Measurements from ENCODE around the gene EDDM3A. TPM values are rescaled to one million over a fixed set of nuclear protein-coding genes. Genes with fewer than 3 reads are reported as not detected.

The EDDM3A gene
- polyA plus RNA-seq, 2 of the 4 experiments (the other 2 are of a cell fraction) = not detected

GRCh38 chr14:20698018-20698329 lies 47.7 kb upstream of the EDDM3A start (continued):
- TF ChIP-seq, protein P1, sequence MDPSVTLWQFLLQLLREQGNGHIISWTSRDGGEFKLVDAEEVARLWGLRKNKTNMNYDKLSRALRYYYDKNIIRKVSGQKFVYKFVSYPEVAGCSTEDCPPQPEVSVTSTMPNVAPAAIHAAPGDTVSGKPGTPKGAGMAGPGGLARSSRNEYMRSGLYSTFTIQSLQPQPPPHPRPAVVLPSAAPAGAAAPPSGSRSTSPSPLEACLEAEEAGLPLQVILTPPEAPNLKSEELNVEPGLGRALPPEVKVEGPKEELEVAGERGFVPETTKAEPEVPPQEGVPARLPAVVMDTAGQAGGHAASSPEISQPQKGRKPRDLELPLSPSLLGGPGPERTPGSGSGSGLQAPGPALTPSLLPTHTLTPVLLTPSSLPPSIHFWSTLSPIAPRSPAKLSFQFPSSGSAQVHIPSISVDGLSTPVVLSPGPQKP (IDR thresholded peaks at IDR 0.05; ENCODE audit: low read depth, low read length) = no peak
- no peak for TF ChIP-seq ZFP36 (IDR thresholded peaks at IDR 0.05; ENCODE audit: borderline replicate concordance, partially characterized antibody)

GRCh38 chr14:20698934-20699333 lies 46.8 kb upstream of the EDDM3A start:
- H3K4me3 ChIP-seq = no peak overlapping the region

More at GRCh38 chr14:20698934-20699333, 46.8 kb upstream of the EDDM3A start:
- no peak overlapping the region for H3K4me2 ChIP-seq
- WGBS (ENCODE audit: missing lambda C conversion rate) = 69% methylated on average over 5 of the region's 5 CpGs
- H3K27ac ChIP-seq = no peak overlapping the region
- TF ChIP-seq RARB (CRISPR knock-in tag; IDR thresholded peaks at IDR 0.05) (no peak), EHMT2 (IDR thresholded peaks at IDR 0.05; ENCODE audit: low read depth) (no peak), BHLHE40 (IDR thresholded peaks at IDR 0.05; ENCODE audit: low read depth, low read length) (no peak), CHD4 (IDR thresholded peaks at IDR 0.05; ENCODE audit: borderline replicate concordance) (no peak), RFX5 (IDR thresholded peaks at IDR 0.05) (no peak), CTCF (IDR thresholded peaks at IDR 0.05) (no peak), HOXB13 (CRISPR knock-in tag; IDR thresholded peaks at IDR 0.05; ENCODE audit: low read depth) (no peak), ZNF302 (CRISPR knock-in tag; IDR thresholded peaks at IDR 0.05) (no peak), MYC (IDR thresholded peaks at IDR 0.05; ENCODE audit: borderline replicate concordance, low read length) (no peak), KDM5A (IDR thresholded peaks at IDR 0.05) (no peak), ZFP36 (IDR thresholded peaks at IDR 0.05; ENCODE audit: borderline replicate concordance, partially characterized antibody) (no peak), RCOR1 (IDR thresholded peaks at IDR 0.05; ENCODE audit: low read depth, low read length) (no peak), TP53 (CRISPR knock-in tag; IDR thresholded peaks at IDR 0.05) (no peak), PBX3 (IDR thresholded peaks at IDR 0.05) (no peak)
- TF ChIP-seq, protein P2, sequence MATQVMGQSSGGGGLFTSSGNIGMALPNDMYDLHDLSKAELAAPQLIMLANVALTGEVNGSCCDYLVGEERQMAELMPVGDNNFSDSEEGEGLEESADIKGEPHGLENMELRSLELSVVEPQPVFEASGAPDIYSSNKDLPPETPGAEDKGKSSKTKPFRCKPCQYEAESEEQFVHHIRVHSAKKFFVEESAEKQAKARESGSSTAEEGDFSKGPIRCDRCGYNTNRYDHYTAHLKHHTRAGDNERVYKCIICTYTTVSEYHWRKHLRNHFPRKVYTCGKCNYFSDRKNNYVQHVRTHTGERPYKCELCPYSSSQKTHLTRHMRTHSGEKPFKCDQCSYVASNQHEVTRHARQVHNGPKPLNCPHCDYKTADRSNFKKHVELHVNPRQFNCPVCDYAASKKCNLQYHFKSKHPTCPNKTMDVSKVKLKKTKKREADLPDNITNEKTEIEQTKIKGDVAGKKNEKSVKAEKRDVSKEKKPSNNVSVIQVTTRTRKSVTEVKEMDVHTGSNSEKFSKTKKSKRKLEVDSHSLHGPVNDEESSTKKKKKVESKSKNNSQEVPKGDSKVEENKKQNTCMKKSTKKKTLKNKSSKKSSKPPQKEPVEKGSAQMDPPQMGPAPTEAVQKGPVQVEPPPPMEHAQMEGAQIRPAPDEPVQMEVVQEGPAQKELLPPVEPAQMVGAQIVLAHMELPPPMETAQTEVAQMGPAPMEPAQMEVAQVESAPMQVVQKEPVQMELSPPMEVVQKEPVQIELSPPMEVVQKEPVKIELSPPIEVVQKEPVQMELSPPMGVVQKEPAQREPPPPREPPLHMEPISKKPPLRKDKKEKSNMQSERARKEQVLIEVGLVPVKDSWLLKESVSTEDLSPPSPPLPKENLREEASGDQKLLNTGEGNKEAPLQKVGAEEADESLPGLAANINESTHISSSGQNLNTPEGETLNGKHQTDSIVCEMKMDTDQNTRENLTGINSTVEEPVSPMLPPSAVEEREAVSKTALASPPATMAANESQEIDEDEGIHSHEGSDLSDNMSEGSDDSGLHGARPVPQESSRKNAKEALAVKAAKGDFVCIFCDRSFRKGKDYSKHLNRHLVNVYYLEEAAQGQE (IDR thresholded peaks at IDR 0.05) = no peak
- TF ChIP-seq, protein P1 (IDR thresholded peaks at IDR 0.05; ENCODE audit: low read depth, low read length) = no peak
- CTCF ChIA-PET = interaction anchor here (0.6 to 8.8 kb wide), 15 partner anchors 12 to 331 kb away, joined by 3 to 81 read pairs (median 4); partner anchors contain the start of gene TPPP2
- FAIRE-seq (no peak), ATAC-seq (no peak), DNase-seq (ENCODE audit: low read depth in 1 of 2, low spot score in 1 of 2) (no peak)
- POLR2A ChIA-PET = no interaction called here
- H3K9me3 ChIP-seq = no peaks in the 10 kb centered on the region
- 0 out of 3 replicates have a peak, but pooled peaks cover 3% of the 10 kb centered on the region for H3K4me1 ChIP-seq

All from A549 (cell line).